Measurements from ENCODE around the gene TRAPPC8. TPM values are rescaled to one million over a fixed set of nuclear protein-coding genes. Genes with fewer than 3 reads are reported as not detected.

TRAPPC8 gene
- total RNA-seq, 1 experiment from 2014 or later = 29.4 TPM

DNA sequence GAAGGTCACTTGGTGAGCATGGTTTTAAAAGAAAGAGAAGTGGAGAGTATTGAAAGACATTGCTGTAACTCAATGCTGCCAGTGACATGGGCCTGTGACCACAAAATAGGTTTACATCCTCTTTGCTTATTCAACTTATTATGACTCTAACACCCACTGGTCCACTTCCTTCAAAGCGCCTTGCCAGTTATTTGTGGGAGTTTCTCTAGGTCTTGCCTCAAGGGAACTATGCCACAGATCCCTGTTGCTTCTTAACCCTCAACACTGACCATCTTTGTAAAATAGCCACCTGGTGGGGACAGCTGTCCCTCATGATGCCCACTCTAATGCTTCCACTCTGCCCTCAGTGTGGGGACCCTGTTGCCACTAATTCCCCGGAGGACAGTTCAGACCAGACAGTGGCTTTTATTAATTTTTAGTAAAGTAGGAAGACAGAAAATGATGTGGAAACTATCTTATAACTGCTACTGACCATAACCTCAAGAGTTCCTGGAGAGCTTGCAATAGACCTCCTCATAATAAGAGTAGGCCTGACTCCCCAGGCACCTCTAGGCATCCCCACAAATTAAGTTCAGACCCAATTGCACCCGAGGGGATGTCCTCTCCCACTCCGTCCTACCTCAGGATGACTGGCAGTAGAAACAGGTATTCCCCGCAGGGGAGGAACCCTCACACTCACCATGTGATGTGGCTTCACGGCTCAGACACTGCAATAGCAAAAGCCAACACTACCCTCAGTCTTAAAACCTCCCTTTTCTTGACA is 150.9 kb downstream of the TRAPPC8 start:
- DNase-seq (ENCODE audit: low read depth) = no peak

DNA sequence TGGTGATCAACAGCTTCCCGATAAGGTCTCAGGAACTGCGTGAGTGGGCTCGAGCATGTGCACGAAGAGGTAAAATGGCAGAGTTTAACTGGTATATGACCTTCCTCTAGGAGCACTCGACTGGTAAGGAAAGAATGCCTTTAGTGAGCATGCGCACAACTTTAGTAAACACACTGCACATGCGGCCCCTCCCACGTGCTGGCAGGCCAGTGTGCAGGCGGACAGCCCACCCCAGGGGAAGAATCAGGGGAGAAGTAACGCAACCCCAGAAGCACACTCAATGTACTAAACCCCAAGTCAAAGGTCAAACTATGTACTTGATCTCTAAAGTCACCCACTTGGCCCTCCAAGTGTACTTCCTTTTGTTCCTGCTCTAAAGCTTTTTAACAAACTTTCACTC is 153.5 kb downstream of the TRAPPC8 start:
- DNase-seq (ENCODE audit: low read depth) = no peak

DNA sequence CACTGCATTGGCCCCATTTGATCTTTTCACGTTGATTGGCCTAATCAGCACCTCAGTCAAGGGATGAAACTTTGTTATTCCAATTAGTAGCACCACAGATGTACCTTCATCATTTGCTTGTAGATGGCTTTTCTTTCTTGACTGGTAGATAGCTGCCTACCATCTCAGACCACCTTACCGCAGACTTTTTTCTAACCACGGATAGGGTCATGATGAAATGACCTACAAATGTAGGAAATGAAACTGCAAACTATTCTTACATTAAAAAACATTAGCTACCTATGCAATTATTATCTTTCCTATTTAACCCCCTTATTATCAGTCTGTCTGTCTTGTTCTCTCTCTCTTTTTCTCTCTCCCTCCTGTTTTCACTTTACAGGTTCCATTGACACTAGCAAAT is 159.9 kb downstream of the TRAPPC8 start:
- no peak for DNase-seq (ENCODE audit: low read depth)

Other genes starting within 250 kb of the TRAPPC8 start
- not detected in 2 replicates for gene SLC25A52, start 182.2 kb downstream of the TRAPPC8 start, total RNA-seq (2014; rRNA removed)
- 0.06 TPM in 1 of 2 replicates, not detected in the other for gene RNF125, start 75.7 kb upstream of the TRAPPC8 start, total RNA-seq (2014; rRNA removed)
- gene RNF138, start 148.7 kb upstream of the TRAPPC8 start, total RNA-seq (2014; rRNA removed) = 26.2 and 52.5 TPM in 2 replicates
- not detected in 2 replicates for gene MEP1B, start 246.9 kb upstream of the TRAPPC8 start, total RNA-seq (2014; rRNA removed)